Activated naive CD4-positive, alpha-beta T cell treated with anti-CD3 and anti-CD28 coated beads, Interleukin-2, amount 10 ng/mL, durations not matched to agents 7 days and 5 days (primary cell): Measurements from ENCODE around the gene PRKG1.

Experiments used
- CTCF ChIA-PET: fragments of 350-600 bp; sonication (Branson Sonifier 250); formaldehyde crosslinking; loops from one replicate; lab custom pipeline; 2021; ENCODE audit warnings: antibody characterized with exemption; lab: Charles Lee
- DNase-seq: peaks from one replicate; pipeline ENCODE4 v3.0.0-alpha.2; 2020
- H3K27ac Mint-ChIP-seq: one replicate; pipeline ENCODE4 v1.8.0; 2021; ENCODE audit warnings: mild to moderate bottlenecking, moderate library complexity, mixed read lengths
- H3K27me3 Mint-ChIP-seq: one replicate; pipeline ENCODE4 v1.8.0; 2021; ENCODE audit warnings: mild to moderate bottlenecking, mixed read lengths
- H3K36me3 Mint-ChIP-seq: one replicate; pipeline ENCODE4 v1.8.0; 2021; ENCODE audit warnings: mixed read lengths
- H3K4me1 Mint-ChIP-seq: one replicate; pipeline ENCODE4 v1.8.0; 2021; ENCODE audit warnings: mixed read lengths
- H3K4me3 Mint-ChIP-seq: one replicate; pipeline ENCODE4 v1.8.0; 2021; ENCODE audit warnings: mild to moderate bottlenecking, moderate library complexity, mixed read lengths
- H3K9me3 Mint-ChIP-seq: one replicate; pipeline ENCODE4 v1.8.0; 2021; ENCODE audit warnings: mixed read lengths

The PRKG1 gene

DNA sequence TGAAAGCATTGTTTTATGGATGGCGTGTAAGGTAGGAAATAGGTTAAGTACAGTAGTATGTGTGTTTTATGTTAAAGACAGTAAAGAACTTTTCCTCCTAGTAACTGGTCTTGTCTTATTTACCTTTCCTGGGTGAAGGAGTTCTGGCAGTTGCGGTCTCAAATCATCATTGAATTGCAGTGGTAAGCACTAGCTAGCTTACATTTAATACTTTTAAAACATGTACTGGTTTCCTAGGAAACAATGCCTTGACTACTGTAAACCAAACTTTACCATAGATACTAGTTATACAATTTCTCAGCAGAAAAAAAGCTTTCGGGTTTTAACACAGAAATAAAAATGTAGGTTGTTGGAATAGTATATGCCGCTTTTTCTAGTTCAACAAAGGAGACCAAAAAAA, 37.7 kb downstream of the PRKG1 start:
- Mint-ChIP-seq H3K4me1 (no peaks in the 10 kb centered on the region), H3K27ac (no peak overlapping the region), H3K36me3 (no peaks in the 10 kb centered on the region), H3K9me3 (no peaks in the 10 kb centered on the region), H3K27me3 (no peaks in the 10 kb centered on the region), H3K4me3 (no peak overlapping the region)
- no peak for DNase-seq
- CTCF ChIA-PET = no interaction called here

DNA sequence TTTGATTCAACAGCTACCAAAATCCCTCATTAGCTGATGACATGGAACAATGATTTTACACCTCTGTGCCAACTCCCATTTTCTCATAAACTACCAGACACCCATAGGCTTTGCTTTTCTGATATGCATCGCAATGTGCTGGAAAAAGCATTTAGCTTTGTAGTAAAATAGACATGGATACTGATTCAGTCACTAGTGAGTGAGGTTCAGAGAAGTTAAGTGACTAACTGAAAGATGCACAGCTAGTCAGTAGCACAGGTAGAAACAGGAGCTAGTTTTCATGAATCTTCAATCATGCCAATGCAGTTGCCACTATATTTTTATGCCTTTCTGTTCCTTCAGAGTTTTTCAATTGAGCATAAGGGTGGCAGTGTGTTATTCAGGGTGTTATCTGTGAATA, 38.7 kb downstream of the PRKG1 start:
- no peaks in the 10 kb centered on the region for H3K36me3 Mint-ChIP-seq
- no peaks in the 10 kb centered on the region for H3K9me3 Mint-ChIP-seq
- no peak overlapping the region for H3K27ac Mint-ChIP-seq
- H3K4me3 Mint-ChIP-seq = no peak overlapping the region
- DNase-seq = no peak
- H3K4me1 Mint-ChIP-seq = no peaks in the 10 kb centered on the region
- no peaks in the 10 kb centered on the region for H3K27me3 Mint-ChIP-seq
- CTCF ChIA-PET = no interaction called here

DNA sequence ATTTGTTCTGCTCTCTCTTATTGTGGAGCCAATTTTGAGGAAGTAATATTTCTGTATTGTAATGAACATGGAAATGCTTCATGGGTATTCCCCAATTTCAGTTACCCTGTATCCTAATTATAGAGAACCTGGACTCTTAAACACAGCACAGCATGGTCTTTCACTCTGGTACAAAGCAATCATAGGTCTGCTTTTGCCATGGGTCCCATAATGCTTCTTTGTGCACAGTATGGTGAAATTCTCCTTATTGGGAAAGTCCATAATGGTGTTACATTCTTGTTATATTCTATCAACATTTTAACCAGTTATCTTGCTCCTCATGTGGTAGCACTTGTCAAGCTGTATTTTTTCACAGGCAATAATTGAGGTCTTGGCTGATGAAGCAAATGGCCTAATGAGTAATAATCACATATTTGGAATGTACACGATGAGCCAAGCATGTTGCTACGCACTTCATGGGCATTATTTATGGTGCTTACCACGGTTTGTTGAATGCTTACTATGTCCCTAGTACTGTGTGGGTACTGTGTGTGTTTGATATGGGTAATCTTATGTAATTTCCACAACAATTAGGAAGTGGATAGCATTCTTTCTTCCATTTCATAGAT, 42.9 kb downstream of the PRKG1 start:
- DNase-seq = no peak
- CTCF ChIA-PET = no interaction called here
- Mint-ChIP-seq H3K27ac (no peak overlapping the region), H3K27me3 (no peaks in the 10 kb centered on the region), H3K4me3 (no peak overlapping the region), H3K36me3 (no peaks in the 10 kb centered on the region), H3K9me3 (no peaks in the 10 kb centered on the region), H3K4me1 (no peaks in the 10 kb centered on the region)

- Mint-ChIP-seq H3K36me3 (no peaks in the 10 kb centered on the region), H3K27ac (no peak overlapping the region), H3K4me1 (no peaks in the 10 kb centered on the region), H3K9me3 (no peaks in the 10 kb centered on the region), H3K4me3 (no peak overlapping the region), H3K27me3 (no peaks in the 10 kb centered on the region)
- CTCF ChIA-PET = no interaction called here
- DNase-seq = no peak
Measured at GRCh38 chr10:51117794-51118193, 43.5 kb downstream of the PRKG1 start.

DNA sequence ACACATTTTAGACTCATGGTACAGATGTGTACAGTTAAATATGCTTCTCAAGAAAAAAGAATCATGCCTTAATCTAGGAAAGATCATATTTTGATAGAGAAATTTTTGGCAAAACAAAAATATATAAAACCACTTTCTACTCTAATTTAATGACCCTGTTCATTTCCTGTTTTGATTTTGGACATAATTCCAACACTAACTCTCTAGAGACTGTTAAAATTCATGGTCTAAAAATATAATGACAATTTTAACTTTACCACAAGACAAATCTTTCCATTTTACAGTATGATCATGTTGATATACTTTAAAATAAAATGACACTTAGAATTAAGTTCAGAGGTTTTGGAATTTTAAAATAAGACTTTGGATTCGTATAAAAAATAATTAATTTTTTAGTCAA, 45.2 kb downstream of the PRKG1 start:
- no peak overlapping the region for H3K27ac Mint-ChIP-seq
- no peaks in the 10 kb centered on the region for H3K27me3 Mint-ChIP-seq
- CTCF ChIA-PET = no interaction called here
- no peak overlapping the region for H3K4me3 Mint-ChIP-seq
- H3K36me3 Mint-ChIP-seq = no peaks in the 10 kb centered on the region
- no peak for DNase-seq
- no peaks in the 10 kb centered on the region for H3K9me3 Mint-ChIP-seq
- H3K4me1 Mint-ChIP-seq = no peaks in the 10 kb centered on the region

DNA sequence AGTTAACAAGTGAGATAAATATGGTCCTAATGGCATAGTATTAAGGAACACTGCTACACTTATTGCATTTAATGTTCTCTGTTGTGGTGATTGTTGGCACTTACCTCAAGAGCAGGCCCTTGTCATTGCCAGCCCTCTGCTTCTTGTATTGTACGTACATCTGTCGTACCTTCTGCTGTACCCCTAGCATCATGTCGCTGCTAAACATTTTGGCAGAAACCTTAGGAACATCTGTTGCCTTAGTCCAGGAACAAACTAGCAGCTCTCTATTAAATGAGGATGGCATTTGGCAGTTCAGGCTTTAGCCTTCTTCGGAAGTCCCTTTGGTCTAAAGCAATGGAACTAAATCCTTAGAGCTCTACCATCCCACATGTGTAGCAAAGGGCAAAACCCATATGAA, 47.6 kb downstream of the PRKG1 start:
- Mint-ChIP-seq H3K9me3 (no peaks in the 10 kb centered on the region), H3K27ac (no peak overlapping the region), H3K36me3 (no peaks in the 10 kb centered on the region), H3K4me1 (no peaks in the 10 kb centered on the region), H3K4me3 (no peak overlapping the region), H3K27me3 (no peaks in the 10 kb centered on the region)
- CTCF ChIA-PET = no interaction called here
- DNase-seq = no peak

- Mint-ChIP-seq H3K36me3 (no peaks in the 10 kb centered on the region), H3K4me1 (no peaks in the 10 kb centered on the region), H3K9me3 (no peaks in the 10 kb centered on the region), H3K4me3 (no peak overlapping the region), H3K27me3 (no peaks in the 10 kb centered on the region), H3K27ac (no peak overlapping the region)
- DNase-seq = no peak
- CTCF ChIA-PET = no interaction called here
Measured at GRCh38 chr10:51124852-51125251, 50.6 kb downstream of the PRKG1 start.

DNA sequence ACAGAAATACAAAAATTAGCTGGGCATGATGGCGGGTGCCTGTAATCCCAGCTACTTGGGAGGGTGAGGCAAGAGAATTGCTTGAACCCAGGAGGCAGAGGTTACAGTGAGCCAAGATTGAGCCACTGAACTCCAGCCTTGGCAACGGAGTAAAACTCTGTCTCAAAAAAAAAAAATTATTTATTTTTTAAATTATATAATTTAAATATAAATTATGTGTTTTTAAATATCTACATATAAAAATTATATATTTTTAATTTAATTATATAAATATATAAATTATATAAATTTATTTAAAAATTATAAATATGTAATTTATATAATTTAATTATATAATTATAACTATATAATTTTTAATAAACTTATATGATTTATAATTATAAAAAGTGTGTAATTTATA, 51.2 kb downstream of the PRKG1 start:
- no peaks in the 10 kb centered on the region for H3K9me3 Mint-ChIP-seq
- H3K27ac Mint-ChIP-seq = no peak overlapping the region
- no peak for DNase-seq
- H3K4me1 Mint-ChIP-seq = no peaks in the 10 kb centered on the region
- no peak overlapping the region for H3K4me3 Mint-ChIP-seq
- CTCF ChIA-PET = no interaction called here
- no peaks in the 10 kb centered on the region for H3K36me3 Mint-ChIP-seq
- no peaks in the 10 kb centered on the region for H3K27me3 Mint-ChIP-seq

DNA sequence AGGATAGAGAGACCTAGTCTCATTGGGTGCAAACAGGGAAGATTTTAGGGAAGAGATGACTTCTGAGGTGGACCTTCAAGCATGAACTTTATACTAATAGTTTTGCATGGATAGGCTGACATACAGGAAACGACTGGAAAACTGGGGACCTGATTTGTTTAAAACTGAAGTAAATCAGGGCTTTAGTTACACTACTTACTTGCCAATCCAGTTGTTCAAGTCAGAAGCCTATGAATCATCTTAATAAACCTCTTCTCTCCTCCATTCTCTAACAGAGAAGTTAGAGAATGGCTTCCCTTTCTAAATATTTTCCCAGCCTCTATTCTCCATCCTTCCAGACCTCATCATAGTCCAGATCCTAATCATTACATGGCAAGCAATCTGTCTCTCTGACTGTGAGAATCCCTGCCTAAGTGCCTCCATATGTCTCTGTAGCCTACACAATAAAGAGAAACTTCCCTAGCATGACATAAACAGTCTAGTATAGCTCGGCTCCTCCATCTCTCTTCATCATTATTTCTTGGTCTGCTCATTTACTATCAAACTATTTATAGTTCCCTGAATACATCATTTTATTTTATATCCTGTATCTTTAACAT, 55.8 kb downstream of the PRKG1 start:
- Mint-ChIP-seq H3K27me3 (no peaks in the 10 kb centered on the region), H3K36me3 (no peaks in the 10 kb centered on the region), H3K9me3 (no peaks in the 10 kb centered on the region), H3K27ac (no peak overlapping the region), H3K4me1 (no peaks in the 10 kb centered on the region), H3K4me3 (no peak overlapping the region)
- DNase-seq = no peak
- CTCF ChIA-PET = no interaction called here

GRCh38 chr10:51137756-51138529, 63.7 kb downstream of the PRKG1 start:
- CTCF ChIA-PET = no interaction called here
- Mint-ChIP-seq H3K36me3 (no peaks in the 10 kb centered on the region), H3K27ac (no peak overlapping the region), H3K4me1 (no peaks in the 10 kb centered on the region), H3K4me3 (no peak overlapping the region), H3K27me3 (no peaks in the 10 kb centered on the region), H3K9me3 (peaks cover 4% of the 10 kb centered on the region)
- no peak for DNase-seq

GRCh38 chr10:51139176-51139575, 64.9 kb downstream of the PRKG1 start:
- Mint-ChIP-seq H3K4me3 (no peak overlapping the region), H3K9me3 (peaks cover 4% of the 10 kb centered on the region), H3K27me3 (no peaks in the 10 kb centered on the region), H3K36me3 (no peaks in the 10 kb centered on the region), H3K4me1 (no peaks in the 10 kb centered on the region), H3K27ac (no peak overlapping the region)
- CTCF ChIA-PET = no interaction called here
- no peak for DNase-seq

DNA sequence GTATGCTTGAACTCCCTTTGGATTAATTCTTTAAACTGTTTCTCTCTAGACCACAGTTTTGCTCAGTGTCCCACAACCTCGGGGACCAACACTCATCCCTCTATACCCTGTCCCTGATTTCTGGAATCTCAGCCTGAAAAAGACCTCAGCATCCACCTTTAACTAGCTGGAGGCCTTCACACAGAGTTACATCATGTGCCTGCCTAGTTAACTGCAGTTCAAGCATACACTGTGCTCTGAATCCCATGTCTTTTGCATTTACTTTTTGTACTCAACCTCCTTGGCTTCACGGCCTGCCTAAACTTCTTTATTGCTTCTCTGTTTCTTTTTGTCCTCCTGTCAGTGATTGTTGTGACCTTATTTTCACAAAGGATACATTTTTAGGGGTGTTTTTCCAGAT, 66.7 kb downstream of the PRKG1 start:
- CTCF ChIA-PET = no interaction called here

DNA sequence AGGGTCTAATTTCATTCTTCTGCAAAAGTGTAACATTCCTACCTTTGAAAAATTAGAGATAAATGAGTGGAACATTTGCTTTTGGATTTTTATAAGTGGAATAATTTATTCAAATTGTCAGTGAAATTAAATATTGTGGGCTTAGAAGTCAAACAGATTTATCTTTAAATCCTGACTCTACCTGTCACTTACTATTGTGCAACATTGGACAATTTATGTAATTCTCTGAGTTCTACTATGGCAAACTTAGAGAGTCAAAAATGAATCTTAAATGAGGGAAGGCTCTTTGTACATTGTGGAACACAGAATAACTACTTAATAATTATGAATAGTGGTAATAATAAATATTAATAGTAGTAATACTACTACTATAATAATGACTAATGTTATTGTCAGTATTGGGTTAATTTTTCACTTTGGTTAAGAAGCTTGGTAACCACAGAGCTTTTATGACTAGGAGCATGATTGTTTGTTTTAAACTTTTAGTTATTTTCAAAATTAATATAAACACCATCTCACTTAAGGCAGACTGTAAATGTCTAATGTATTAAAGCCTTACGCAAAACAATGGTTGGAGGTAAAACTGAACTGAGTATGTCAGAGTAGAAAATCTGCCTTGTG, 70.0 kb downstream of the PRKG1 start:
- Mint-ChIP-seq H3K4me1 (no peaks in the 10 kb centered on the region), H3K27ac (no peak overlapping the region)

More for the DNA sequence above, 66.7 kb downstream of the PRKG1 start:
- no peaks in the 10 kb centered on the region for H3K36me3 Mint-ChIP-seq
- H3K9me3 Mint-ChIP-seq = peaks cover 1% of the 10 kb centered on the region
- DNase-seq = no peak
- H3K27ac Mint-ChIP-seq = no peak overlapping the region
- no peaks in the 10 kb centered on the region for H3K27me3 Mint-ChIP-seq
- no peak overlapping the region for H3K4me3 Mint-ChIP-seq
- no peaks in the 10 kb centered on the region for H3K4me1 Mint-ChIP-seq

DNA sequence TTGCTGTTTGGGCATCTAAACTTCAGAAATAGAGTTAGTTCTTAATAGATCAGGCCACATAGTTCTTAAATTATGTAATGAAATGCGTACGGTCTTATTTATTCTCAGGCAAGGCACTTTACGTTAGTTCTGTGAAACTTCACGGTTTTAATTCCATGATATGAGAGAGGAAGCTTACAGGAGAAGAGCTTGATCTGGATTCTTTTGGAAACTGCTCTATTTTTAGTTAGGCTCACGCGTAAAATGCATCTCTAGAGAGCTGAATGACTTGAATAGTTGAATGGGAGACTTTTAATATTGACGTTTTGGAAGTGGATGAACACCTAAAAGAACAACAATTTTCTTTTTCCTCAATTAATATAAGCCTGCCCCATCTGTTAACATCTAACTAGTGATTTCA, 71.1 kb downstream of the PRKG1 start:
- no peak overlapping the region for H3K4me3 Mint-ChIP-seq
- no peaks in the 10 kb centered on the region for H3K4me1 Mint-ChIP-seq
- no peaks in the 10 kb centered on the region for H3K36me3 Mint-ChIP-seq
- CTCF ChIA-PET = interaction anchor here (0.7 kb wide), 1 partner anchor 328 kb away, joined by 3 read pairs; no protein-coding TSS in a partner anchor
- no peak overlapping the region for H3K27ac Mint-ChIP-seq
- no peaks in the 10 kb centered on the region for H3K9me3 Mint-ChIP-seq
- DNase-seq = no peak
- H3K27me3 Mint-ChIP-seq = no peaks in the 10 kb centered on the region

More for the DNA sequence above, 70.0 kb downstream of the PRKG1 start:
- H3K36me3 Mint-ChIP-seq = no peaks in the 10 kb centered on the region
- H3K27me3 Mint-ChIP-seq = no peaks in the 10 kb centered on the region
- no peak overlapping the region for H3K4me3 Mint-ChIP-seq
- CTCF ChIA-PET = no interaction called here
- H3K9me3 Mint-ChIP-seq = no peaks in the 10 kb centered on the region
- DNase-seq = no peak
